GM18951 (cell line): Measurements from ENCODE around the gene PRRC2C.
"Not testable (repeated sequence)": the region's sequence is repeated elsewhere in the genome, so short reads cannot be mapped to it uniquely, and the experiment has no call there.

ENCODE experiments used
- POLR2A ChIP-seq: IDR thresholded peaks from 4 replicates; pipeline ENCODE4 v1.6.1; 2011; ENCODE audit warnings: mild to moderate bottlenecking; ENCODE audit not compliant: insufficient read length, insufficient read depth; ENCODE audit errors: extremely low read depth
- in situ Hi-C: fragments of 300-500 bp; cut with MboI; formaldehyde crosslinking; loops from one replicate; pipeline ENCODE4 v1.12.0; 2022; ENCODE audit warnings: low sequenced_read_pairs, mixed read lengths, inconsistent platforms; ENCODE audit not compliant: unreplicated experiment

The PRRC2C gene

GRCh38 chr1:171513743-171514142, 28.4 kb downstream of the PRRC2C start:
- in situ Hi-C loops, result no loop called here
- TF ChIP-seq POLR2A, result no peak

- no peak for TF ChIP-seq POLR2A
- in situ Hi-C loops, result no loop called here
Observed at GRCh38 chr1:171515299-171515698, 30.0 kb downstream of the PRRC2C start.

GRCh38 chr1:171515741-171516140, 30.4 kb downstream of the PRRC2C start:
- in situ Hi-C loops, result no loop called here
- no peak for TF ChIP-seq POLR2A

- in situ Hi-C loops, result no loop called here
- no peak for TF ChIP-seq POLR2A
Observed at GRCh38 chr1:171521567-171521966, 36.2 kb downstream of the PRRC2C start.

GRCh38 chr1:171530676-171531075, 45.3 kb downstream of the PRRC2C start:
- in situ Hi-C loops, result no loop called here
- no peak for TF ChIP-seq POLR2A

- TF ChIP-seq POLR2A, result no peak
- in situ Hi-C loops, result no loop called here
Observed at GRCh38 chr1:171532520-171532919, 47.2 kb downstream of the PRRC2C start.

DNA sequence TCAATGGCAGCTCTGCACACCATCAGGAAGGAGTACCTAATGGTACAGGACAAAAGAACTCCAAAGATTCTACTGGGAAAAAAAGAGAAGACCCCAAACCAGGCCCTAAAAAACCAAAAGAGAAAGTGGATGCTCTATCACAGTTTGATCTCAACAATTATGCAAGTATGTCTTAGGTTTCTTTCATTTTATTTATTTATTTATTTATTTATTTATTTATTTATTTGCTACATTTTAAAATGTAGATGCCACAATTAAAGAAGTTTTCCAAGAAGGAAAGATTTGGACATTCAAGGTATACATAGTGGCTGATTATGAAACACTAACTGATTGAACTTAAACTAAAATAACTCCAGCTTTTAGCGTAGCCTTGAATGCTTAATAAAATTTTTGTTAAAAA, 60.2 kb downstream of the PRRC2C start:
- in situ Hi-C loops, result no loop called here
- no peak for TF ChIP-seq POLR2A

DNA sequence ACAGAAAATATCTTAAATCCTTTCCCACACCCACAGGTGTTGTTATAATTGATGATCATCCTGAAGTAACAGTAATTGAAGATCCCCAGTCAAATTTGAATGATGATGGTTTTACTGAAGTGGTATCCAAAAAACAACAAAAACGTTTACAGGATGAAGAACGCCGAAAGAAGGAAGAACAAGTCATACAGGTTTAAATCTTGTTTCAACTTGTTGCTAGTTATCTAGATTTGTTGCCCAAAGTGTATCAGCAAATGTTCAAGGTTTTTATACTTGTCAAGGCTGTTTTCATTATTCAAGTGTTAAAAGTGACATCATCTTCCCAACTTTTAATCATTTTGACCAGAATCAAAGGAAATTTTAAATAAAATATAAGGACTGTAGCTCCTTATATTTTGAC, 64.7 kb downstream of the PRRC2C start:
- in situ Hi-C loops, result no loop called here

GRCh38 chr1:171550598-171551100, 65.3 kb downstream of the PRRC2C start:
- in situ Hi-C loops, result not testable (repeated sequence)

More for the DNA sequence above, 64.7 kb downstream of the PRRC2C start:
- no peak for TF ChIP-seq POLR2A

GRCh38 chr1:171553960-171554359, 68.6 kb downstream of the PRRC2C start:
- in situ Hi-C loops, result not testable (repeated sequence)

DNA sequence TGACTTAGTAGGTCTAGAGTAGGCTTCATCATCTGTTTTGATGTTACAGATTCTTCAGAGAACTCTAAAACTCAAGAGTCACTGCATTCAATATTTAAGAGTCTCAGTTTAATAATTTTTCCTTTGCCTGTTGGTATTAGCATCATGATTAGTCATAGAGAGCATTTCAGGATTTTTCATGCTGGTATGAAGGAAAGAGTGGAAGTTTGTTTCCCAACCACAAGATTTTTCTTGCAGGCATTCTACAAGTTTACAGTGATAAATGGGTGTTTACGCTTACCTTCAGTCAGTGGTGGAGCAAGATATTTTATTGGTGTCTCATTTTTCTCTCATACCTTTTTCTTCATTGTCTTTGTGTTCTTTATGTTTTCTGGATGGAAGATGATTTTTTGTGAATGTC, 78.3 kb downstream of the PRRC2C start:
- no peak for TF ChIP-seq POLR2A
- in situ Hi-C loops, result no loop called here

DNA sequence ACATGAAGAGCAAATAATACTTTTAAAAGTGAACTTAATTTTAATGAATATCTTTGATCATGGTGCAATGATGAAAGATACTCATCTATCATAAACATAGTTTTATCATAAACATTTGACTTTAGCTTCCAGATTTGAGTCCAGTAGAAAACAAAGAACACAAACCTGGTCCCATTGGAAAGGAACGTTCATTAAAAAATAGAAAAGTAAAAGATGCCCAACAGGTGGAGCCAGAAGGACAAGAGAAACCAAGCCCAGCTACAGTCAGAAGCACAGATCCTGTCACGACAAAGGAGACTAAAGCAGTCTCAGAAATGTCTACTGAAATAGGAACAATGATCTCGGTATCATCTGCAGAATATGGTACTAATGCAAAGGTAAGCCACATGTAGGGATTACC, 81.1 kb downstream of the PRRC2C start:
- in situ Hi-C loops, result no loop called here

GRCh38 chr1:171570295-171570694, 85.0 kb downstream of the PRRC2C start:
- in situ Hi-C loops, result no loop called here

More for the DNA sequence above, 81.1 kb downstream of the PRRC2C start:
- no peak for TF ChIP-seq POLR2A

GRCh38 chr1:171576144-171576543, 90.8 kb downstream of the PRRC2C start:
- TF ChIP-seq POLR2A, result no peak
- in situ Hi-C loops, result no loop called here

More at GRCh38 chr1:171570295-171570694, 85.0 kb downstream of the PRRC2C start:
- no peak for TF ChIP-seq POLR2A

DNA sequence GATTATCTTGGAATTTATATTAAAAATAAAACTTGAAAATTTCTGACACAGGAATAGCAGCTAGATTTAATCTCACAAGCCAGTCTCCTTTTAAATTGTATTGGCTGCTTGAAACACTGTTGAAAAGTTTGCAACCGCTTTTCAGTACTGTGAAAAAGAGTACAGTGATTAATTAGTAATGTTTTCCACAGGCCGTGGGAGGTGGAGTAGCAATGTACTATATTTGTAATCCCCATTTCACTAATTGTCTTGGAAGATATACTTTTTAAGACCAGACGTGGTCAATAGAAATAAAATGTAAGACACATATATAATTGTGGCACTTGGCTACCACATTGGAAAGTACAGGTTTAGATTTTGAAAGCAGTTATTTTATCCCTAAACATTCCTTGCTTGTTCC, 95.9 kb downstream of the PRRC2C start:
- in situ Hi-C loops, result no loop called here
- no peak for TF ChIP-seq POLR2A
